ENCODE measurements around the gene RGS19. TPM values are rescaled to one million over a fixed set of nuclear protein-coding genes. Genes with fewer than 3 reads are reported as not detected.

RGS19 gene
- total RNA-seq, 1 experiment from 2014 or later = 32.0 TPM

- Histone ChIP-seq H3K4me1 (ENCODE audit: control insufficient read depth, insufficient read depth, low read length) (peaks cover 37% of the 10 kb centered on the region), H3K4me3 (ENCODE audit: low read depth in 2 of 2, low read length in 2 of 2) (peak overlapping the region; percentile 51 to 67), H3K36me3 (ENCODE audit: control insufficient read depth, insufficient read depth, low read length) (no peaks in the 10 kb centered on the region), H3K27me3 (ENCODE audit: control insufficient read depth, insufficient read depth, low read length) (no peaks in the 10 kb centered on the region), H3K27ac (ENCODE audit: low read length) (peak overlapping the region; percentile 90), H3K9me3 (ENCODE audit: control insufficient read depth, insufficient read depth, low read depth, low read length) (no peaks in the 10 kb centered on the region)
- in situ Hi-C loops (cut with HindIII; ENCODE audit: low pct_unique_long_range_greater_than_20kb, low sequenced_read_pairs) (no loop called here), intact Hi-C loops (cut with micrococcal nuclease; ENCODE audit: unreplicated experiment) (no loop called here)
- ChIA-PET CTCF (interaction anchor here (1.0 kb wide), 2 partner anchors 21 to 24 kb away, joined by 3 to 4 read pairs; no protein-coding TSS in a partner anchor), POLR2A (no interaction called here)
- DNase-seq (ENCODE audit: low read depth, low spot score) (no peak), ATAC-seq (no peak)
- BruUV-seq (replicated peaks) = no TSS peak
- TF ChIP-seq SIN3A (IDR thresholded peaks at IDR 0.05; ENCODE audit: borderline replicate concordance, insufficient read depth, low read depth, low read length) (no peak), POLR2AphosphoS5 (IDR thresholded peaks at IDR 0.05; ENCODE audit: low read depth, low read length) (no peak), REST (IDR thresholded peaks at IDR 0.05; ENCODE audit: insufficient read depth in 1 of 2, low read depth in 2 of 2, low read length in 1 of 2) (no peak), TCF7L2 (IDR thresholded peaks at IDR 0.05; ENCODE audit: low read depth, low read length) (no peak), CTCF (IDR thresholded peaks at IDR 0.05) (no peak)
Measured at GRCh38 chr20:64062276-64062595, 17.1 kb downstream of the RGS19 start.

- Histone ChIP-seq H3K27ac (ENCODE audit: low read length) (no peak overlapping the region), H3K27me3 (ENCODE audit: control insufficient read depth, insufficient read depth, low read length) (no peaks in the 10 kb centered on the region), H3K4me3 (ENCODE audit: low read depth in 2 of 2, low read length in 2 of 2) (no peak overlapping the region), H3K9me3 (ENCODE audit: control insufficient read depth, insufficient read depth, low read depth, low read length) (no peaks in the 10 kb centered on the region), H3K36me3 (ENCODE audit: control insufficient read depth, insufficient read depth, low read length) (no peaks in the 10 kb centered on the region), H3K4me1 (ENCODE audit: control insufficient read depth, insufficient read depth, low read length) (peaks cover 49% of the 10 kb centered on the region)
- no peak for DNase-seq (ENCODE audit: low read depth, low spot score)
- in situ Hi-C loops (cut with HindIII; ENCODE audit: low pct_unique_long_range_greater_than_20kb, low sequenced_read_pairs) (no loop called here), intact Hi-C loops (cut with micrococcal nuclease; ENCODE audit: unreplicated experiment) (no loop called here)
- no peak for TF ChIP-seq CTCF (IDR thresholded peaks at IDR 0.05)
- no peak for TF ChIP-seq POLR2AphosphoS5 (IDR thresholded peaks at IDR 0.05; ENCODE audit: low read depth, low read length)
- TF ChIP-seq SIN3A (IDR thresholded peaks at IDR 0.05; ENCODE audit: borderline replicate concordance, insufficient read depth, low read depth, low read length) = no peak
- no peak for TF ChIP-seq TCF7L2 (IDR thresholded peaks at IDR 0.05; ENCODE audit: low read depth, low read length)
- TF ChIP-seq REST (IDR thresholded peaks at IDR 0.05; ENCODE audit: insufficient read depth in 1 of 2, low read depth in 2 of 2, low read length in 1 of 2) = no peak
- BruUV-seq (replicated peaks) = no TSS peak
- POLR2A ChIA-PET = interaction anchor here (0.6 kb wide), 1 partner anchor 23 kb away, joined by 4 read pairs; no protein-coding TSS in a partner anchor
- CTCF ChIA-PET = no interaction called here
- no peak for ATAC-seq
Measured at GRCh38 chr20:64058536-64058935, 20.8 kb downstream of the RGS19 start.

Measured in Panc1 (cell line).